GM18505 (cell line): Measurements from ENCODE around the gene LHB.
"Not testable (repeated sequence)": the region's sequence is repeated elsewhere in the genome, so short reads cannot be mapped to it uniquely, and the experiment has no call there.

ENCODE experiments used
- ATAC-seq: cut with Tn5 transposase; IDR thresholded peaks from one replicate; pipeline ENCODE4 v1.9.1; 2021; ENCODE audit not compliant: unreplicated experiment
- POLR2A ChIP-seq: IDR thresholded peaks from 4 replicates; pipeline ENCODE4 v1.6.1; 2011; ENCODE audit warnings: borderline replicate concordance; ENCODE audit not compliant: insufficient read depth, insufficient read length; ENCODE audit errors: extremely low read depth

The LHB gene

DNA sequence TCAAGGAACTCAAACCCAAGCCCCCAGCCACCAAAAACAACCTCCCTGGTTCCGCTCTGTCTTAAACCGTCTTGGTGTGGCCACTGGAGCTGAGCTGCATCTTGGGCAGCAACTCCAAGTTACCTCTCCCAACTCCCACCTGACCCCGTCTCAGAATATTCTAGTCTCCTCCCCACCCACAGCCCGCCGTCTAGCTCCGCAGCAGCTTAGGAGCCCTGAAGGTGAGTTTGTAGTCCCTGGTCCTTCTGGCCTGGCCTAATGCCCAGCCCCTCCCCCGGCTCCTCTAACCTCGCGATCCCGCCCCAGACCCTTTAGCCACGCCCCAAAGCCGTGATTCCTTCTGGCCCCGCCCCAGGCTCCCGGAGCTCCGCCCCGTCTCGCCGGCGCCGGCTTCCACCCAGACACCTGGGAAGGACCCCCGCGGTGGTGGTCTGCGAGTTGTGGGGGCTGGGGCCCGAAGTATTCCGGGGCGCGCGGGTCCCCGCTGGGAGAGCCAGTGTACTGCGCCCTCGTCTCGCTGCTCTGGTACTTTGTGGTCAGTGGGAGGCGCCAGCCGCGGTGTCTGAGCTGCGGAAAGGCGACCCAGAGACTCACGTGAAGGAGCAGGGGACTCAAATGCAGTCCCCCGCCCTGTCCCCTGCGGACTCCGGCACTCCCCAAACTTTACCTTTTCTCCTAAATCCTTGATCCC is 2.5 kb upstream of the LHB start:
- ATAC-seq: no peak

DNA sequence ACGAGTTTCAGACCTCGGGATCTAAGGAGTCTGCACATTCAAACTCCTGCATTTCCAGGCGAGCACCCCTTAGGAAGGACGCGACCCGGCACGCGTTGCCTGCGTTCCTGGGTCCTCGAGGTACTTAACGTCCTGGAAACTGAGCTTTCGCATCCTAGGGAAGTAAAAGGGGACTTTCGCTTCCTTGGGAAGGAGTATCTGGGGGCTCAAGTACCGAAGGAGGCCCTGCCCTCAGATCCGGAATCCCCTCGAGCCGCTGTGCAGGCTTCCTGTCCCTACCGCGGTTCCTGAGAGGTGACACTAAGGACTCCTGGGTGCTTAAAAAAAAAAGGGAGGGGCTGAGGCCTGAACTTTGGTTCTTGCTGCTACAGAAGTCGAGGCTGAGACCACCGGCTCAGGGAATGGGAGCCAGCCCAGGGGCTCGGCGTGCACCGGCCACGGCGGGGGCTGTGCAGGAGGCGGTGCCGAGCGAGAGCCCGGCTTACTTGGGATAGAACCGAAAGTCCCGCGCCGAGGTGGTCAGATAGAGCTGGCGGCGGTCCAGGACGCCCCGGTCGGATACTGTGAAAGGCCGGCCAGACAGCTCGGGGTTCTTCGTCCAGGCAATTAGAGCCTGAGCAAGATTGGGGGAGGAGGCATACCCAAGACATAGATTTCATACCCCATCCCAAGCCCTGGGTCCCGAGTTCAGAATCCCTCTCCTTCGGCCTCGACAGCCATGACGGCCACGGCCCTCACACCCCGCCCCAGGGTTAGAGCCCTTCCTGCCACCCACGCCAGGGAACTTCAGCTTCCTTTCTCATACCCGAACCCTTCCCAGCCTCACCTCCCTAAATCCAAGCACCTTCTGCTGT is 1.7 kb upstream of the LHB start:
- ATAC-seq: not testable (repeated sequence)

More for the DNA sequence above, 2.5 kb upstream of the LHB start:
- TF ChIP-seq POLR2A: no peak

DNA sequence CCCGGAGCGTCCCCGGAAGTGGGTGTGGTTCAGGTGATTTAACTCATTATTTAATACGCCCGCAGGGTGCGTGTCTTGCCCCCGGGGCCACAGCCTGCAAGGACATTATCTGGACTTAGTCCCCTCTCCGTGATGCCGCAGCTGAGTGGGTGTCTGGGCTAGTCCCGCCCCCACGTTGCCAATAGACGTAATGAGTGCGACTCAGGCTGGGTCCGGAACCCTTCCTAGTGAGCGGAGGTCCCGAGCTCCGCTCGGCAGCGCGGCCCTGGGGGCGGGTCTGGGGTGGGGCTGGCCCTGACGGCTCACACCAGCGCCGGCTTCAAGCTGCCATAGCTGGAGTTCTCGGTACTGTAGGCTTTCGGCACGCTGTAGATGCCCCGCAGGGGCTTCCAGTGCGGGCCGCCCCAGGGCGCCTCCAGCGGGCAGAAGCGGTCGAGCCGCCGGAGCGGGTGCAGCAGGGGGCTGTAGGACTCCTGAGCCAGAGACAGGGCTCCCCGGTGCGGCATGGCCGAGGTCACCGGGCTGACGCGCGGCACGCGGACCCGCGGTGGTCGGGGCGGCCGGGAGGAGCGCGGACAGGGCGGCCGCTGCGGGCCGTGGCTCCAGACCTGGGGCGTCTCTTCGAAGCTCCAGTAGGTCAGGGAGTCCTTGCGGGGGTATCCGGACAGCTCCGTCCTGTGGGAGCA is 918 bp upstream of the LHB start:
- ATAC-seq: no peak
- TF ChIP-seq POLR2A: no peak

DNA sequence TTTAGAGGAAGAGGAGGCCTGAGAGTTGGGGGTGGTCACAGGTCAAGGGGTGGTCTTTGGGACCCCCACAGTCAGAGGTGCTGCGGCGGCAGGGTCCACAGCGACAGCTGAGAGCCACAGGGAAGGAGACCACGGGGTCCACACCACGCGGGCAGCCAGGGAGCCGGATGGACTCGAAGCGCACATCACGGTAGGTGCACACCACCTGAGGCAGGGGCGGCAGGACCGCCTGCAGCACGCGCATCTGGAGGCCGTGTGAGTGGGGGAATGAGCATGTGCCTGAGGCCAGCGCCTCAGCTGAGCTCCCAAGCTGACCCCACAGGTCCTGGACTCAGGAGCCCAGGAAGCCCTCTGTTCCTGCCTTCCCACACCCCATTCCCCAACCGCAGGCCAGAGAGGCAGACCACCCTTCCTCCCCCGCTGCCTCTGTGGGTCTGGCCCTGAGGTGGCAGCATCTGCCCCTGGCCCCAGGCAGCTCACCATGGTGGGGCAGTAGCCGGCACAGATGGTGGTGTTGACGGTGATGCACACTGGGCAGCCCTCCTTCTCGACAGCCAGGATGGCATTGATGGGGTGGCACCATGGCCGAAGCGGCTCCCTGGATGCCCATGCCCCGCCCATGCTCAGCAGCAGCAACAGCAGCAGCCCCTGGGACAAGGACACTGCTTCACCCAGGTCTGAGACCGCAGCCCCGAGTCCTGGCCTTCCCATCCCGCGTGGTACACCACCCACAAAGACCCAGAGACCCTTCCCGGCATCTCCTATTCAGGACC is 638 bp downstream of the LHB start:
- TF ChIP-seq POLR2A: no peak
- ATAC-seq: no peak

DNA sequence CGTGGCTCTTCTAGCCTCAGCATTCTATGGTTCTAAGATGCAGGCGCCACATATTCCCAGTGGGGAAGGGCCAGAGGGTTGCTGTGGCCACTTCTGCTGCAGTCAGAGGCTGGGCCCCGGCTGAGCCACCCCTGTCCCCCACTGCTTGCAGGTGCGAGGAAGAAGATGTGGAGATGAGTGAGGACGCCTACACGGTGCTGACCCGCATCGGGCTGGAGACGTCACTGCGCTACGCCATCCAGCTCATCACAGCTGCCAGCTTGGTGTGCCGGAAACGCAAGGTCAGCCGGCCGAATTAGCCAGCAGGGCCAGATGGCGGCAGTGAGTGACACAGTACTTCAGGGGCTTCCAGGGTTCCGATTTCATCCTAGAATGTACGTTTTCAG is 2.0 kb downstream of the LHB start:
- no peak for TF ChIP-seq POLR2A
- ATAC-seq: no peak

DNA sequence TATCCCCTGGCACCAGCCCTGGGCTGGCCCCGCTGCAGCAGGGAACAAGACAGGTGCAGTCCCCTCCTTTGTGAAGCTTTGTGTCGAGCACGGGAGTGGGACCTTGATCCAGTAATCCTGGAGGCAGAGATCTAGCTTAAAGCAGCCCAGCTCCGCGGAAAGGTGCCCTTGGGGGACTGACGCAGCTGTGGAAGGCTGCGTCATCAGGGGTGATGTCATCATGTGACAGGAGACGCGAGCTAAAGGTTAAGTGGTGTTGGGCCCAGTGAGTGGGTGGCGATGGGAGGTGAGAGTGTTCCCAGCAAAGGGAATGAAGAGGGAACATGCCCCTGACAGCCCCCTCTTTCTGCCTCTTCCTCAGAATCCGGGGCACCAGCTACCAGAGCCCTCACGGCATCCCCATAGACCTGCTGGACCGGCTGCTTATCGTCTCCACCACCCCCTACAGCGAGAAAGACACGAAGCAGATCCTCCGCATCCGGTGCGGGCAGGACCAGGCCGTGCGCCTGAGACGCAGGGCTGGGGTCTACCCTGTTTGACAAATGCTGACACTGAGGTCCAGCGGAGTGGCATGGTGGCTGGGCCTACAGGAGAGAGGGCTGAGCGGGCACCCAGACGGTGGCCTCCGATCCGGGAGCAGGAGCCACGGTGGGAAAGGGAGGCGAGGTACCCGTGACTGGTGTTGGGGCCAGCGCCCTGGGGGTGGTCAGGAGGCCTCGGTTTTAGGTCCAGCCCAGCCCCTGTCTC is 2.6 kb downstream of the LHB start:
- ATAC-seq: no peak
- TF ChIP-seq POLR2A: no peak

DNA sequence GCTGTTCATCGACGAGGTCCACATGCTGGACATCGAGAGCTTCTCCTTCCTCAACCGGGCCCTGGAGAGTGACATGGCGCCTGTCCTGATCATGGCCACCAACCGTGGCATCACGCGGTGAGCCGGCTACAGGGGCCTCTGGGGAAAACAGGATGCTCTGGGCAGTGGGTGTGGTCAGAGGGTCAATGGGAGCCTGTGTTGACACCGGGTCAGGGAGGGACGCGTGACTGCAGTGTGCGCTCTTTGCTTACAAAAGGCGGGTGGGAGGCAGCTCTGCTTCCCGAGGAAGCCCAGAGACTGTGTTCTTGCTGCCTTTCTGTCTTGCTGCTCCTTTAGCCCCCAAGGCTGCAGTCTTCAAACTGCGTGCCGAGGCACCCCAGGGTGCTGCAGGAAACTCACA is 5.7 kb downstream of the LHB start:
- TF ChIP-seq POLR2A: no peak

DNA sequence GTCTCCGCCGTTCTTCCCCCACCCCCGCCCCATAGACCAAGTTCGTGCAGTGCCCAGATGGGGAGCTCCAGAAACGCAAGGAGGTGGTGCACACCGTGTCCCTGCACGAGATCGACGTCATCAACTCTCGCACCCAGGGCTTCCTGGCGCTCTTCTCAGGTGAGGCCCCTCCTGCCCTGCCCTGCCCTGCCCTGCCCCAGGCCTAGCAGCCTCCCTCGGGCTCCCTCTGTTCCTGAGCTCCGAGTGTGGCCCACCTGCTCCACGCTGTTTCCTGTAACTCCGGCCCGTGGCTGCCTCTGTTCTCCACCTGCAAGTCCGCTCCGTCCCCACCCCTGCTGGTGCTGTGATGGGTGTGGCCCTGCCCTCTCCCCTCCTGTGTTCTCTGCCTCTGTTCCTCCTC is 6.4 kb downstream of the LHB start:
- TF ChIP-seq POLR2A: no peak
- no peak for ATAC-seq

More for the DNA sequence above, 5.7 kb downstream of the LHB start:
- no peak for ATAC-seq

DNA sequence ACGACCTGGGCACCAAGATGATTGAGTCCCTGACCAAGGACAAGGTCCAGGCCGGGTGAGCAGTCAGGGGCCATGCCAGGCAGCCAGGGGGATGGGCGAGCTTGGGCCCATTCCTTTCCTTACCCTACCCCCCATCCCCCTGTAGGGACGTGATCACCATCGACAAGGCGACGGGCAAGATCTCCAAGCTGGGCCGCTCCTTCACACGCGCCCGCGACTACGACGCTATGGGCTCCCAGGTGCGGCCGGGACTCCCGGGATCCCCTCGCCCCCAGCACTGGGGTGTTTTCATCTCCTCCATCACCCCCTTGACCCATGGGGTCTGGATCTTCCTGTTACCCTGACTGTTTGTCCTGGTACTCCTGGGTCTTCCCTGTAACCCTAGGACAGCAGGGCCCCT is 7.1 kb downstream of the LHB start:
- no peak for ATAC-seq
- TF ChIP-seq POLR2A: no peak

DNA sequence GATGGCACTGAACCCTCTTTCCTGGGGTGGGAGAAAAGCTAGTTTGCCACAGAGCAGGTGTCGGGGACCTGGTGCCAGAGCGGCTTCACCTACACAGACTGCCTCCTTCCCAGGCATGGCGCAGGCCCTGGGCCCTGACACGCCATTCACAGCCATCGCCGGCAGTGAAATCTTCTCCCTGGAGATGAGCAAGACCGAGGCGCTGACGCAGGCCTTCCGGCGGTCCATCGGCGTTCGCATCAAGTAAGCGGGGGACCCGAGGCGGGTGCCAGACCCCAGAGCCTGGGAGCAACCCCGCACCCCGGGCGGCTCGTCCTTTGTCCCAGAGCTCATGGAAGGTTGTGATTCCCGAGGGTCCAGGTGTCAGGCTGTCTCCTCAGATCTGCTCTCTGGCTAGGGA is 10.0 kb downstream of the LHB start:
- TF ChIP-seq POLR2A: no peak
- ATAC-seq: no peak

DNA sequence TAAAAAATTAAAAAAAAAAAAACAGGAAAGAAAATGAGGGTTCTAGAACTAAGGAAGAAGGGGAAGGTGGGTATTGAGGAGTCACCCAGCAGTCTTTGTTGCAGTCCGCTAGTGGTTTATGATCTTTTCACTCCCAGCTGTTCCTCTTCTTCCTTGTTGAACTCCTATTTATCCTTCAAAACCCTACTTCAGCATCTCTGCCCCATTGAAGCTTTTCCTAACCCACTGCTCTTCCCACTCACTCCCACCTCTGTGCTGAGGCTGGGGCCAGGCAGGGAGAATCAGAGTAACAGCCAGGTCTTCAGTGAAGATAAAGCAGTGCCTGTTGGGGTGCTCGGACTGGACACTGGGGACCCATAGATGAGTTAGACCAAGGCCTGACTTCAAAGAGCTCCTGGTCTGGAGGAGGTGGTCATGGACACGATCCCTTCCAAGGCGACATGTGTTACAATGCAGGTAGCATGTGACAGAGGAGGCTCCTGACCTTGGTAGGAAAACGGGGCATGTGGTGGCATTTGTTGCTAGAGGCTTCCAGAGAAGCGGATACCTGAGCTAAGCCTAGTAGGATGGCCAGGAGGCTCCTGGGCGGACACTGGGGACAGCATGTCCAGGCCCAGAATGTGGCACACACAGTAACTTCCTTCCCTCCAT is 11.8 kb downstream of the LHB start:
- no peak for TF ChIP-seq POLR2A
- no peak for ATAC-seq

DNA sequence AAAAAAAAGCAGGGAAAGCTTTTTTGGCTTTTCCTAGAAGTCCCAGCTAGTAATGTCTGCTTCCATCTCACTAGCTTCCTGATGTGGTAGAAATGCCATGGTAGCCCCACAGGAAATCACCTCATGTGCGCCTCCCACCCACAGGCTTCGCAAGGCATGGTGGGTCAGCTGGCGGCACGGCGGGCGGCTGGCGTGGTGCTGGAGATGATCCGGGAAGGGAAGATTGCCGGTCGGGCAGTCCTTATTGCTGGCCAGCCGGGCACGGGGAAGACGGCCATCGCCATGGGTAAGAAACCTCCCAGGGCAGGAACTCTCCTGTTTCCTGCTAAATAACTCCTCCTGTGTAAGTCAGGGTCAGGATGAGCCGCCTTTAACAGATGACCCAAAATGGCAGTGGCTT is 12.8 kb downstream of the LHB start:
- ATAC-seq: no peak
- TF ChIP-seq POLR2A: no peak

DNA sequence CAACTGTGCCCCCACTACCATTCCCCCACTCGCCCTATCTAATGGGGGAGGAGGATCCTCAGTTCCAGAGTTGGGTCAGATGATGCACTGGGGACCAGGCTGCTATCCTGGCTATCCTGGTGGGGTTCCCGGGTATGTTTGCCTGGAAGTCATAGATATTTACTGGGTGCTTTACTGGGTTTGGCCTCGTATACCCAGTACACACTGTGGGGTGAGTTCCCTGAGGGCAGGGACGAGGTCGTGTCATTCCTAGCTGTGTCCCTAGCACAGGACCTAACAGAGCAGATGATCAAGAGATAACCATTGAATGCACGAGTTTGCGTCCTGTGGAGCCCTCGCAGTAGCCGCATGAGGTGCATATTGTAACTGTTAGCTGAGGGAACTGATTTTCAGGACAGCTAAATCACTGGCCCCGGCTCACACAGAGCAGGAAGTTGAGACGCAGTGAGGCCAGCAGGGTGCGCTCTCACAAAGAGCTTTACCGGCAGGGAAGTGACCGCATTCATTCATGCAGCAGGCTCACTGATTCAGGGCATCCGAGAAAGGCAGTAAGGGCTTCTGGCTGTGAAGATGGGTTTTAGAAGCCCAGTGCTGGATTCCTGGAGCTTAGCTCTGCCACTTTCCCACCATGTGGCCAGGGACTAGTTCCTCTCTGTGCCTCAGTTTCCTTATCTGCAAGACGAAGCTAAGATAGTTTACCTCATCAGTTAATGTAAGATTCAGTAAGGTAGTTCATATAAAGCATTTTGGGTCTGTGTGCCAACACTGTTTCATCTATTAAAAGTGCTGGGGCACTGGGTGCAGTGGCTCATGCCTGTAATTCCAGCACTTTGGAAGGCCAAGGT is 17.2 kb downstream of the LHB start:
- TF ChIP-seq POLR2A: no peak
- ATAC-seq: no peak
